Keratinocyte (primary cell): Measurements from ENCODE around the gene GHITM. TPM values are rescaled to one million over a fixed set of nuclear protein-coding genes. Genes with fewer than 3 reads are reported as not detected.
"Not testable (repeated sequence)": the region's sequence is repeated elsewhere in the genome, so short reads cannot be mapped to it uniquely, and the experiment has no call there.

Experiments used
- DNase-seq: peaks from one replicate; pipeline ENCODE4 v3.0.0-alpha.2; 2011; ENCODE audit warnings: low read depth, missing footprints, low spot score
- FAIRE-seq: peaks from 2 replicates; lab custom pipeline; 2011; peaks lifted over from hg19 to GRCh38; lab: Jason Lieb, UNC
- H2AFZ ChIP-seq: 2 replicates; pipeline ENCODE4 v1.6.0; 2012; ENCODE audit warnings: low read length, control low read depth, inconsistent platforms; ENCODE audit not compliant: control insufficient read depth
- H3K27ac ChIP-seq: 2 replicates; pipeline ENCODE4 v1.5.1; 2011; ENCODE audit warnings: low read length; ENCODE audit not compliant: control insufficient read depth, insufficient read depth
- H3K27me3 ChIP-seq: 3 replicates; pipeline ENCODE4 v1.6.0; 2011; ENCODE audit warnings: low read length; ENCODE audit not compliant: control insufficient read depth, insufficient read depth; ENCODE audit errors: extremely low read depth
- H3K36me3 ChIP-seq, 2 experiments: 2 replicates in 1 of 2; 3 replicates in 1 of 2; pipeline ENCODE4 v1.5.1; 2011; ENCODE audit warnings: low read length in 2 of 2, mild to moderate bottlenecking in 1 of 2; ENCODE audit not compliant: control insufficient read depth in 2 of 2, insufficient read depth in 2 of 2; ENCODE audit errors: extremely low read depth in 1 of 2
- H3K4me1 ChIP-seq: 3 replicates; pipeline ENCODE4 v1.5.1; 2011; ENCODE audit warnings: low read length; ENCODE audit not compliant: control insufficient read depth, insufficient read depth; ENCODE audit errors: extremely low read depth
- H3K4me2 ChIP-seq: 3 replicates; pipeline ENCODE4 v1.6.0; 2011; ENCODE audit warnings: low read depth, low read length; ENCODE audit not compliant: control insufficient read depth, insufficient read depth; ENCODE audit errors: extremely low read depth
- H3K4me3 ChIP-seq, 3 experiments: fragments of 200-600 bp in 1 of 3; sonication (generic) in 1 of 3; 2 replicates in 2 of 3; 3 replicates in 1 of 3; pipeline ENCODE4 v1.5.1; 2011 to 2016; ENCODE audit warnings: low read length in 3 of 3, mild to moderate bottlenecking in 3 of 3, control low read depth in 2 of 3, inconsistent platforms in 1 of 3, low read depth in 1 of 3, mixed read lengths in 1 of 3, mixed run types in 1 of 3, moderate library complexity in 1 of 3; ENCODE audit not compliant: control insufficient read depth in 2 of 3, insufficient read depth in 2 of 3; ENCODE audit errors: extremely low read depth in 1 of 3
- H3K79me2 ChIP-seq: 2 replicates; pipeline ENCODE4 v1.6.0; 2012; ENCODE audit warnings: low read length; ENCODE audit not compliant: control insufficient read depth, insufficient read depth
- H3K9ac ChIP-seq: 3 replicates; pipeline ENCODE4 v1.6.0; 2011; ENCODE audit warnings: low read length; ENCODE audit not compliant: control insufficient read depth, insufficient read depth; ENCODE audit errors: extremely low read depth
- H3K9me1 ChIP-seq: 3 replicates; pipeline ENCODE4 v1.6.0; 2011; ENCODE audit warnings: low read length; ENCODE audit not compliant: control insufficient read depth, insufficient read depth; ENCODE audit errors: extremely low read depth
- H3K9me3 ChIP-seq: 2 replicates; pipeline ENCODE4 v1.5.1; 2012; ENCODE audit warnings: low read depth, low read length; ENCODE audit not compliant: control insufficient read depth
- H4K20me1 ChIP-seq: 3 replicates; pipeline ENCODE4 v1.6.0; 2011; ENCODE audit warnings: low read length; ENCODE audit not compliant: control insufficient read depth, insufficient read depth; ENCODE audit errors: extremely low read depth
- CTCF ChIP-seq, 3 experiments: IDR thresholded peaks in 1 of 3; conservative IDR thresholded peaks in 1 of 3; optimal IDR thresholded peaks in 1 of 3; 2 replicates in 2 of 3; 3 replicates in 1 of 3; pipeline versions ENCODE3 to v1.5.1; 2011; ENCODE audit warnings: low read length in 3 of 3, mild to moderate bottlenecking in 3 of 3, moderate library complexity in 2 of 3, control low read depth in 1 of 3, inconsistent platforms in 1 of 3; ENCODE audit not compliant: insufficient read depth in 2 of 3; ENCODE audit errors: extremely low read depth in 1 of 3
- EZH2 ChIP-seq: IDR thresholded peaks from one replicate; pipeline ENCODE4 v1.6.1; 2012; ENCODE audit warnings: inconsistent platforms, mild to moderate bottlenecking, low read length, moderate library complexity
- dilution Hi-C: fragments of 300-500 bp; cut with MboI; formaldehyde crosslinking; loops from one replicate; pipeline ENCODE4 v1.7.0; 2020; ENCODE audit warnings: low sequenced_read_pairs; ENCODE audit not compliant: extremely low pct_ligation_motif_present
- polyA plus RNA-seq, 5 experiments: library from polyadenylated mRNA; depleted of rRNA in 3 of 5; stranded (reverse) in 3 of 5; stranded (forward) in 1 of 5; unstranded in 1 of 5; fragments of >200 nt; gene quantifications; 1 replicate in 1 of 5; 2 replicates in 3 of 5; 3 replicates in 1 of 5; pipeline versions ENCODE4 v1.2.1 to v1.2.3, GENCODE V29; 2011 to 2012; ENCODE audit warnings: missing spikeins in 2 of 5, low read depth in 1 of 5, low replicate concordance in 1 of 5

Gene GHITM
- polyA plus RNA-seq, 1 donor (not counting 4 experiments of a cell fraction or from before 2014, with no cell fraction given): 214 TPM

- Histone ChIP-seq H3K36me3 (no peaks in the 10 kb centered on the region), H3K9ac (no peak overlapping the region), H2AFZ (no peak overlapping the region), H3K4me1 (no peaks in the 10 kb centered on the region), H3K79me2 (no peaks in the 10 kb centered on the region), H3K9me3 (peaks cover 3% of the 10 kb centered on the region), H3K4me3 (no peak overlapping the region), H3K4me2 (no peak overlapping the region), H3K27ac (no peak overlapping the region), H4K20me1 (no peaks in the 10 kb centered on the region), H3K9me1 (no peaks in the 10 kb centered on the region), H3K27me3 (no peaks in the 10 kb centered on the region)
- no peak for DNase-seq
- dilution Hi-C loops: no loop called here
- FAIRE-seq: no peak
- TF ChIP-seq CTCF (optimal IDR thresholded peaks at IDR 0.05 in 1 of 3, IDR thresholded peaks at IDR 0.05 in 1 of 3, conservative IDR thresholded peaks at IDR 0.05 in 1 of 3; ENCODE audit: extremely low read depth in 1 of 3, insufficient read depth in 2 of 3, low read length in 3 of 3) (no peak), EZH2 (no peak)
Observed at GRCh38 chr10:84123362-84123761, 15.9 kb upstream of the GHITM start.

DNA sequence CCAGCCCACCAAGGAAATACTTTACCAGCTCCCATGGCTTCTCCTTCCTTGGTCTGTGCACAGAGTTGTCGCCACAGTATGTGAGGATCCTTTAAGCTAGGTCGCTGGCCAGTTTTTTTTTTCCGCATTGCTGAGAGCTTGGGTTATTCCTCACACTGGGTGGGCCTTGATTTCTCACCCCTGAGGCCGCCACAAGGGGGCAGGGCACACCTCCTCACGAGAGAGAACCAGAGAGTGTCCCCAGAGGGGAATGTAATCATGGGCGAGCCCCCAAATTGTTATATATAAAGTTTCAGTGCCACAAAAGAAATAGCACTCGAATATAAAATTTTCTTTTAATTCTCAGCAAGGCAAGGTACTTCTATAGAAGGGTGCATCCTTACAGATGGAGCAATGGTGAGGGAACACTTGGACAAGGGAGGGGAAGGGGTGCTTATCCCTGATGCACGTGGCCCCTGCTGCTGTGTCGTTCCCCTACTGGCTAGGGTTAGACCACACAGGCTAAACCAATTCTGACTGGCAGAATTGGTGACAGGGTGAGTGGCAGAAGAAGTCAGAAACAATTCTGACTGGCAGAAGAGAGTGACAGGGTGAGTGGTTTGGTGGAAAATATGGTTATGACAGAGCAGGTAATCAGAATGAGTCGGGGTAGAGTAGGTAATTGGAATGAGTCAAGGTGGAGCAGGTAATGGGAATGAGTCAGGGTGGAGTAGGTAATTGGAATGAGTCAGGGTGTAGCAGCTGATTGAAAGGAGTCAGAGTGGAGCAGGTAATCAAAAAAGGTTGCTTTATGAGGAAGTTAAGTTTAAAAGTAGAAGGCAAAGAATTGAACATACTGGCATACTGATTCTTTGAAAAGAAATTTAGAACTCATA lies 13.2 kb upstream of the GHITM start:
- H3K4me2 ChIP-seq, H3K4me3 ChIP-seq, H2AFZ ChIP-seq, dilution Hi-C loops, H3K36me3 ChIP-seq, H3K79me2 ChIP-seq, H4K20me1 ChIP-seq, H3K27ac ChIP-seq, DNase-seq, H3K9me3 ChIP-seq, H3K9me1 ChIP-seq, H3K27me3 ChIP-seq, H3K9ac ChIP-seq, H3K4me1 ChIP-seq, FAIRE-seq: not testable (repeated sequence)
